OCI-M2 (cell line): ENCODE measurements around the gene ACHE.
"Not testable (repeated sequence)": the region's sequence is repeated elsewhere in the genome, so short reads cannot be mapped to it uniquely, and the experiment has no call there.

Experiments
- DNase-seq: peaks from one replicate; lab custom pipeline; 2025; ENCODE audit not compliant: unreplicated experiment; lab: John Stamatoyannopoulos, UW

The ACHE gene

DNA sequence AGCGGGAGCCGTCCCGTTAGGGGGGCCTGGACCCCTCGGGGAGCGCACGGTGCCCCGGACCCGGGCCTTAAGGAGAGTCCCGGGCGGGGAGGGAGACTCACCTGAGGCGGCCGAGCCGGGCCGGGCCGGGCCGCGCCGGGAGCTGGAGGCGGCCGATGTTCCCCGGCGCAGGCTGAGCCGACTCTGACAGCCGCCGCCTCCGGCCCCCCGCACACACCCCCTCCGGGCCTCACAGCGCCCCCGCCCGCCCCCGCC, at the start of gene ACHE:
TSS of gene ACHE (minus strand) at position 188 of the 255 bp plus-strand sequence. CDS start 1,656 bp downstream, outside the sequence.
- DNase-seq: no peak

DNA sequence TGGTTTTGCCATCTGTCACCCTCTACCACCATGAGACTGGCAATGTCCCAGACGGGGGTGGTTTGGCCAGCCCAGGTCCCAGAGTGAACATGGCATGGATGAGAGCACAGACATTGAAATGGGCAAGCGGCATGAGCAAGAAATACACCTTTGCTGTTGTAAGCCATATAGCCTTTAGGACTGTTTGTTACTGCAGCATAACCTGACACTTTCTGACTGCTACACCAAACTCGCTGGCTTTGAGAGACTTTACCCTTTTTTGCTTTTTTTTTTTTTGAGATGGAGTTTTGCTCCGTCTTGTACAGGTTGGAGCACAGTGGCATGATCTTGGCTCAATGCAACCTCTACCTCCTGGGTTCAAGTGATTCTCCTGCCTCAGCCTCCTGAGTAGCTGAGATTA, 48.5 kb upstream of the ACHE start:
- no peak for DNase-seq

DNA sequence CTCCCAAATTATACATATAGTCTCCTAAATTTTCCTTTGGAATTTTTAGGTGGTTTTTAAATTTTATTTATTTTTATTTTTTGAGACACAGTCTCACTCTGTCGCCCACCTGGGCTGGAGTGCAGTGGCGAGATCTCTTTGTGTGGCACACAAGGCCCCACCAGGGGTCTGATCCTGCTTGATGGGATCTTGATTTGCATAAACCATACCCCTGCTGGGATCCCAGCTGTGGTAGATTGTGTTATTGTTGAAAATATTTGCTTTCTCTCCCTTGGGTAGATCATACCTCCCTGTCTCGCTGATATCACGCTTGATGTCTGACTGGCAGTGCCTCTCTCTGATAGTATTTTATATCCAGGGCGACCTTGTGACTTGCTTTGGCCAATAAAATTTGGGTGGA, 48.0 kb upstream of the ACHE start:
- DNase-seq: no peak

DNA sequence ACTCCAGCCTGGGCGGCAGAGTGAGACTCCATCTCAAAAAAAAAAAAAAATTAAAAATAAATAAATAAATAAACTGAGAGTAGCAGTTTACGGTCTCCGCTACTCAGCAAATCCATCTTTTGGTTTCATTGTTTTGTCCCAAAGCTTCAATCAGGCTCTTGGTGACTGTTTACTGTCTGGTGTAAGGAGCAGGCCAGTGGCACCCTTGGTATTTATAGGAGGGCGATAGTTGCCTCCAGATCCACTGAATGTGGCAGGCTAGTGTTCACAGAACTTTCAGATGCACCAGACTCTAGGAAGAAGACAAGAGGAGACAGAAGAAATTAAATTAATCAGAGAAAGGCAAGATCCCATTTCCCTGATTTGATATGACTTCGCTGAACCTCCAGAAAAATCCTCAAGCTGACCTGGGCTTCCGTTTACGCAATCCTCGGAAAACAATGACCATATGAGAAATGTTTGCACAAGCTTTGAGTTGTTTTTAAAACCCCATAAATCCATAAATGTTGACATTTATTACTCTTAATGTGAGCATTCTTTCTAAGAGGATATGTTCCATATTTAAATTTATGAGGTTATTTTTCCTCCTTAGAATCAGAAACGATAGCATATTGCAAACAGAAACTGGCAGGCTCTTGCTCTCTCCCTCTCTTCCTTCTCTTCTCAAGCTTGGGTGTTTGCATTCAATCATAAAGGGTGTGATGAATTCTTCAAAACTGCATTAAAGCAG, 46.5 kb upstream of the ACHE start:
- no peak for DNase-seq

DNA sequence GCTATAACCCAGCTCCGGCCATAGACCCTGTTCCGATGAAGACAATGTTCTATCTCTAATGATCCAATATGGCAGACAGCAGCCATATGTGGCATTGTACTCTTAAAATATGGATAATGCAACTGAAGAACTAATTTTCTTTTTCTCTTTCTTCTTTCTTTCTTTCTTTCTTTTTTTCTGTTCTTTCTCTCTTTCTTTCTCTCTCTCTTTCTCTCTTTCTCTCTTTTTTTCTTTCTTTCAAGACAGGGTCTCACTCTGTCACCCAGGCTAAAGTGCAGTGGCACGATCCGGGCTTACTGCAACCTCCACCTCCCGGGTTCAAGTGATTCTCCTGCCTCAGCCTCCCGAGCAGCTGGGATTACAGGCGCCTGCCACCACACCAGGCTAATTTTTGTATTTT, 40.5 kb upstream of the ACHE start:
- not testable (repeated sequence) for DNase-seq

DNA sequence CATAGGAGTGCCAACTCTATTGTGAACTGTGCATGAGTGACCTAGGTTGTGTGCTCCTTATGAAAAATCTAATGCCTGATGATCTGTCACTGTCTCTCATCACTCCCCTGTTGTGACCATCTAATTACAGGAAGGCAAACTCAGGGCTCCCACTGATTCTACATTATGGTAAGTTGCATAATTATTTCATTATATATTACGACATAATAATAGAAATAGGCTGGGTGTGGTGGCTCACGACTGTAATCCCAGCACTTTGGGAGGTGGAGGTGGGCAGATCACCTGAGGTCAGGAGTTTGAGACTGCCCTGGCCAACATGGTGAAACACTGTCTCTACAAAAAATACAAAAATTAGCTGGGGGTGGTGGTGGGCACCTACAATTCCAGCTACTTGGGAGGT, 39.7 kb upstream of the ACHE start:
- not testable (repeated sequence) for DNase-seq

DNA sequence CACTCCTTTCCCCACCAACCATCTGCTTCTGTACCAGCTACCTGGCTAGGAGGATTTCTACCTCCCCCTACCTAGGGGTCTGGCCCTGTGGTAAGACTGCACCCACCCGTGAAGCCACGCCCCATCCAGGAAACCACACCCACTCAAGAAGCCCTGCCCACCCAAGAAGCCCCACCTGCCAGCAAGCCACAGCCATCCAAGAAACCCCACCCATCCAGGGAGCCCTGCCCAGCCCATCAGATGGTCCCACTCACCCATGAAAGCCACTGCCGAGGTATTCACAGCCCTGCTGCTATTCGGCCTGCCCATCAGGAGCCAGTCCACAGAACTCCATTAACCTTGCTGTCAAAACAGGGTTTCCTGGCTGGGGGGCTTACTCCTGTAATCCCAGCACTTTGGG, 38.0 kb upstream of the ACHE start:
- no peak for DNase-seq

DNA sequence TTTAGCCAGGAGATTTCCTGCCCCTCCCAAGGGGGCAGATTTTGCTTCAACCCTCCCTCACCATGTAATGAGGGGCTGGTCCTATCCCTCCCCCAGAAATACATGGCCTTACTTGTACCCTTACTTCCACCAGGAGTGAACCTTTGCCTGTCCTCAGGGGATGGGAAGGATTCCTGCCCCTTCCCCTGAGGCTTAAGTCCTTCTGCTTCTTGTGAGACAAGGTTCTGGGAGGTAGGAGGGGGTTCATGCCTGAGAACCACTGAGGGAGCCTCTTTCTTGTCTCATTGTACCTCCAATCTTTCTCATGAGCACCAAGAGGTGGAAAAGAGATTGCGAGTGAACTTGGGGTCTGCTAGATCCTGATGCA, 34.1 kb upstream of the ACHE start:
- DNase-seq: no peak

DNA sequence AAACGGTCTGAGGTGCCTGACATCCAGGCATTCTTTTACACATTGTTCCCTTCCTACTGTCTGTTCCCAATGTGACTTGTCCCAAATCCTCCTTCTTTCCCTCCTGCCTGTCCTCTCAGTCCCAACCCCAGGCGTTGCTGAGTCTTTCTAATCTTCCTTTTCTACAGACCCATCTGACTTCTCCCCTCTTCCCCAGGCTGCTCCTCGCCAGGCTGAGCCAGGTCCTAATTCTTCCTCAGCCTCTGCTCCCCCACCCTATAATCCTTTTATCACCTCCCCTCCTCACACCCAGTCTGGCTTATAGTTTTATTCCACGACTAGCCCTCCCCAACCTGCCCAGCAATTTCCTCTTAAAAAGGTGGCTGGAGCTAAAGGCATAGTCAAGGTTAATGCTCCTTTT, 27.9 kb upstream of the ACHE start:
- DNase-seq: not testable (repeated sequence)

DNA sequence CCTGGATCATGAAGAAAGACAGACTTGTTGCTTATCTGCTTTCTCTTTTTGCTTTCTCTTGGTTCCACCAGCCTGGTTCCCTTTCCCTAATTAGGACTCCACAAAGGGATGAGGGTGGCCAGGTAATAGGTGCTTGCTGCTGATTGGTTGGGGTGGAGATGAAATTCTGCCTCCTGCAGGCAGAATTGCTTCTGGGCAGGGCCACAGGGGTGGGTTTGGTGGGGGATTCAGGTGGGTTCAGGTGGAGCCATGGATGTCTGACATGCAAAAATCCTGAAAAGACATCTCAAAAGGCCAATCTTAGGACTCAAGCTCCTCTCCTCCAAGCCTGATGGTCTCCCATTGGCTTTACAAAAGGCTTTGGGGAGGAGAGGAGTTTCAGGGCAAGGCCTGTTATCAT, 25.4 kb upstream of the ACHE start:
- no peak for DNase-seq

DNA sequence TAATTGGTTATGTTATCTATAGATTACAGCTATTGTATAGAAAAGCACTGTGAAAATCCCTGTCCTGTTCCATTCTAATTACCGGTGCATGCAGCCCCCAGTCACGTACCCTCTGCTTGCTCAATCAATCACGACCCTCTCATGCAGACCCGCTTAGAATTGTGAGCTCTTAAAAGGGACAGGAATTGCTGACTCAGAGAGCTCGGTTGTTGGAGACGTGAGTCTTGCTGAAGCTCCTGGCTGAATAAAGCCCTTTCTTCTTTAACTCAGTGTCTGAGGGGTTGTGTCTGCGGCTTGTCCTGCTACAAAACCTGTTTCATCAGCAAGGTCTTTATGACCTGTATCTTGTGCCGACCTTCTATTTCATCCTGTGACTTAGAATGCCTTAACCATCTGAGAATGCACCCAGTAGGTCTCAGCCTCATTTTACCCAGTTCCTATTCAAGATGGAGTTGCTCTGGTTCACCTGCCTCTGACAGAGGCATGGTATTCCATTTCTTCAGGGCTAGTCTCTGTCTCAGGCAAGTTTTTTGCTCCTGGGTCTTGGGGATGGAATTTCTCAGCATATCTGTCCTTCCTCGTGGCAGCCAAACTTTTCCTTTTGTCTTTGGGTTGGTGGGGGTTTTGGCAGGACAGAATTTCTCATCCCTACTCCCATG, 24.2 kb upstream of the ACHE start:
- not testable (repeated sequence) for DNase-seq

DNA sequence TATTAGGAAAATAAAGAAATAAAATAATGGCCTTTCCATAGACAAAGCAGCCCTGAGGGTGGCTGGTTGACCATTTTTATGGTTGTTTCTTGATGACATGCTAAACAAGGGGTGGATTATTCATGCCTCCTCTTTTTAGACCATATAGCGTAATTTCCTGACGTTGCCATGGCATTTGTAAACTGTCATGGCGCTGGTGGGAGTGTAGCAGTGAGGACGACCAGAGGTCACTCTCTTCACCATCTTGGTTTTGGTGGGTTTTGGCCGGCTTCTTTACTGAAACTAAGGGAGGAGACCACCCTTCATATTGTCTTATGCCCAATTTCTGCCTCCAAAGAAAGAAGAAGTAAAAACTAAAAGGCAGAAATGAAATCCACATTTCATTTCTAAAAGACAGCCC, 23.6 kb upstream of the ACHE start:
- DNase-seq: not testable (repeated sequence)

DNA sequence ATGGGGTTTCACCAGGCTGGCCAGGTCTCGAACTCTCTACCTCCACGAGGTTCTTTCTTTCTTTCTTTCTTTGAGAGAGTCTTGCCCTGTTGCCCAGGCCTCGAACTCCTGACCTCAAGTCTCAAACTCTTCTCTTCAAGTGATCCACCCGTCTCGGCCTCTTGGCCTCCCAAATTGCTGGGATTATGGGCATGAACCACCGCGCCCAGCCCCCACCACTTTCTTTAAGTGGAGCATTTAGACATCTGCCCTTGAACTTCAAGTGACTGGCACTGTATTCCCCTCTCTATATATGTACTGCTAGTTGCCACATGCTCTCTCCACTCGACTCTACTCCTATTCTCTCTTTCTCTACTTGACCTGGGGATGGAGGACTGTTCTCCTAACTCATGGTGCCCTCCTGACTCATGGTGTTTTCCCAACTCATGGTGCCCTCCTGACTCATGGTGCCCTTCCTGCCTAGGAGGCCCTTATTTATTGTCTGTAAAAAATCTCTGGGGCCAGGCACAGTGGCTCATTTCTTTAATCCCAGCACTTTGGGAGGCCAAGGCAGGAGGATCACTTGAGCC, 19.3 kb upstream of the ACHE start:
- DNase-seq: no peak

DNA sequence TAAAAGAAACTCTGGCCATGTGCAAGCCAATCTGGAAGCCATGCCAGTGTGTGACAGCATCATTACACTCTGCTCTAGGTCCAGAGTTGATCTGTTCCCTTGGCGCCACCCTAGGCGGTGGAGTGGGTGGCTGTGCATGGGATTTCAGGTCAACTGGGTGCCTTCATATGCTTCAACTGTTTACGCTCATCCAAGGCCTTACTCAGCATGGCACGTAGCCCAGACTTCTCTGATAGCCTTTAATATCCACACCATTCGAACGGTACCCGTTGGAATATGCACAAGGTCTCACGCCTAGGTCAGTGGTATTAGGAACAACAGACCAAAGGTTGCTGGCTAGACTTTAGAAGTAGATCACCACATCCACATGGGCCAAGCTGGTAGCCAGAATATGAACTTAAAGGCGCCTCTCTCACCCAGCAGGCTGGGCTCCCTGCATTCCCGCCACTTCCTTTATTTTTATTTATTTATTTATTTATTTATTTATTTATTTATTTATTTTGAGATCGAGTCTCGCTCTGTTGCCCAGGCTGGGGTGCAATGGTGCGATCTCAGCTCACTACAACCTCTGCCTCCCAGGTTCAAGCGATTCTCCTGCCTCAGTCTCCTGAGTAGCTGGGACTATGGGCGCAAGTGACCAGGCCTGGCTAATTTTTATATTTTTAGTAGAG, 18.7 kb upstream of the ACHE start:
- no peak for DNase-seq

DNA sequence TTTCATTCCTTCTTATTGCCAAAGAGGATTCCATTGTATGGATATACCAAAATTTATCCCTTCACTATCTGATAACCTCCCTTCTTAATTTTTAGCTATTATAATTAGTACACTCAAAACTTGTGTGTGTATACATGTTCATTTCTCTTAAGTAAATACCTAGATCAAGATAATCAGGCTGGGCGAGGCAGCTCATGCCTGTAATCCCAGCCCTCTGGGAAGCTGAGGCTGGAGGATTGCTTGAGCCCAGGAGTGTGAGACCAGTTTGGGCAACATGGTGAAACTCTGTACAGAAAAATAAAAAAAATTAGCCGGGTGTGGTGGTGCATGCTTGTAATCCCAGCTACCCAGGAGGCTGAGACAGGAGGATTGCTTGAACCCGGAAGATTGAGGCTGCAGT, 15.8 kb upstream of the ACHE start:
- DNase-seq: no peak

DNA sequence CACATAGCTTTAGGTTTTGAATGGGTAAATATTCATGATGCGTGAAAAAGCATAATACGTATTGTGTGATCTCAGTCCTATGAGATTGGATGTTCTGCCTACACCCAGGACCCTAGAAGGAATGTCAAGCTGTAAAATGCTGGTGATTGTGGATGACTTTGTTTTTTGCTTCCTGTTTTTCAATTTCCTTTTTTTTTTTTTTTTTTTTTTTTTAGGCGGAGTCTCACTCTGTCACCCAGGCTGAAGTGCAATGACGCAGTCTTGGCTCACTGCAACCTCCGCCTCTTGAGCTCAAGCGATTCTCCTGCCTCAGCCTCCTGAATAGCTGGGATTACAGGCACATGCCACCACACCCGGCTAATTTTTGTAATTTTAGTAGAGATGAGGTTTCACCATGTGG, 14.8 kb upstream of the ACHE start:
- not testable (repeated sequence) for DNase-seq

DNA sequence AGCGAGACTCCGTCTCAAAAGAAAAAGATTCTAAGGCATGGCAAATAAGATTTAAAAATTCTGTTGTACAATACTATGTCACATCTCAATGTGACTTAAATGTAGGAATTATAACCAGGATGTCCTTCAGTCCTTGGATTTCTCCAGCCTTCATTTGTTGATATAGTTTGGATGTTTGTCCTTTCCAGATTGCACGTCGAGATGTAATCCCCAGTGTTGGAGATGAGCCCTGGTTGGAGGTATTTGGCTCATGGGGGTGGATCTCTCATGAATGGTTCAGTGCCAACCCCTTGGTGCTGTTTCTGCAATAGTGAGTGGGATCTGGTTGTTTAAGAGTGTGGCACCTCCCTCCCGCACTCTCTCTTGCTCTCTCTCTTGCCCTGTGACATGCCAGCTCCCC, 12.8 kb upstream of the ACHE start:
- DNase-seq: no peak

DNA sequence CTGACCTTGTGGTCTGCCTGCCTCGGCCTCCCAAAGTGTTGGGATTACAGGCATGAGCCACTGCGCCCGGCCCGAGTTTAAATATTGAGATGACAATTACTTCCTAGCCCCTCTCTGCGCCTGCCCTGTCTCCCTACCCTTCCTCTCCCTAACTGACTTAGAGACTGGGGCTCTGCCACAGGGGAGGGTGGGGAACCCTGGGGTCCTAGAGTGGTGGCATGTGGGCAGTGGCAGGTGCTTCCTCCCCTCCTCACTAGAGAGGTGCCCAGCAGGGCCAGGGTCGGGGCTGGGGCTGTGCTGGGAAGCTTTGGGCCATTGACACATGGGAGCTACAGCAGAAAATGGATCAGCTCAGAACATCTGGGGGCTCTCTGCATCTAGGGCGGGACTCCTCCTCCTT, 7.0 kb upstream of the ACHE start:
- no peak for DNase-seq

DNA sequence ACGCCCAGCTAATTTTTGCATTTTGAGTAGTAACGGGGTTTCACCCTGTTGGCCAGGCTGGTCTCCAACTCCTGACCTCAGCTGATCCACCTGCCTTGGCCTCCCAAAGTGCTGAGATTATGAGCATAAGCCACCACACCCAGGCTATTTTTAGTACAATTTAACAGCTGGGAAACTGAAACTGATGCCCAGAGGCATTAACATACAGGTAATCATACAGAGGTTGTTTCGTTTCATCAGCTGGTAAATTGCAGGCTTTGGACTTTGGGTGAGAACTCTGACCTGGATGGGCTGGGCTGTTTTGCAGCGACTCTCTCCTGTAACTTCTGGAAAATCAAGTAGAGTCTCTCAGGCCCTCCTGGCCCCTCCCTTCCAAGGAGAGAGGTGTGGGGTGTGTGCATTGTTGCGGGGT, 6.2 kb upstream of the ACHE start:
- DNase-seq: no peak

DNA sequence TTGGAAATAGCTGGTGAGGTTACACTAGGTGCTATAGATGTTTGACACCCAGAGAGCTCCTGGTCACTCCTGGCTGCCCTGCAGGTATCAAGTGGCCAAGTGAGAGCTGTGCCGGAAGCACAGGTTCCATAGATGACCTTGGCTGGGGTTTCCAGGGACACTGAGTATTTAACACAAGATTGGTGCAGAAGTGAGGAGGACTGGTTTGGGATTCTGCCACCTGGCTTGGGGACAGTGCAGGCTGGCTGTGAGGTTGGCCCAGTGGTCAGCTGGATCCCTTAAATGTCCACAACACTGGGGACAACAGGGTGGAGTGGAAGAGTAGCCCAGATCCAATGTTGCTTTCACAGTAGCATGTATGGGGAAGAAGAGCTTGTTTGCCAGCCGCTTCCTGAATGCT, 5.3 kb upstream of the ACHE start:
- DNase-seq: no peak

DNA sequence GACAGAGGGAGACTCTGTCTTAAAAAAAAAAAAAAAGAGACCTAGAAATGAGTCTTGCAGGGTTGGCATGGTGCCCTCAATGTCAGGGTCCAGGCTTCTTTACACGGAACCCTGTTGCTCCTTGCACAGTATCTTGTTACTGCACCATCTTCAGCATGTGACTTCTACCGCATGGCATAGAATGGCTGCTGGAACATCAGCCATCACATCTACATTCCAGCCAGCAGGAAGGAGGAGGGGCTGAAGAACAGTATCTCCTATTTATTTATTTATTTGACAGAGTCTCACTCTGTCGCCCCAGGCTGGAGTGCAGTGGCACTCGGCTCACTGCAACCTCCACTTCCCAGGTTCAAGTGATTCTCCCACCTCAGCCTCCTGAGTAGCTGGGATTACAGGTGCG, 3.7 kb upstream of the ACHE start:
- no peak for DNase-seq

DNA sequence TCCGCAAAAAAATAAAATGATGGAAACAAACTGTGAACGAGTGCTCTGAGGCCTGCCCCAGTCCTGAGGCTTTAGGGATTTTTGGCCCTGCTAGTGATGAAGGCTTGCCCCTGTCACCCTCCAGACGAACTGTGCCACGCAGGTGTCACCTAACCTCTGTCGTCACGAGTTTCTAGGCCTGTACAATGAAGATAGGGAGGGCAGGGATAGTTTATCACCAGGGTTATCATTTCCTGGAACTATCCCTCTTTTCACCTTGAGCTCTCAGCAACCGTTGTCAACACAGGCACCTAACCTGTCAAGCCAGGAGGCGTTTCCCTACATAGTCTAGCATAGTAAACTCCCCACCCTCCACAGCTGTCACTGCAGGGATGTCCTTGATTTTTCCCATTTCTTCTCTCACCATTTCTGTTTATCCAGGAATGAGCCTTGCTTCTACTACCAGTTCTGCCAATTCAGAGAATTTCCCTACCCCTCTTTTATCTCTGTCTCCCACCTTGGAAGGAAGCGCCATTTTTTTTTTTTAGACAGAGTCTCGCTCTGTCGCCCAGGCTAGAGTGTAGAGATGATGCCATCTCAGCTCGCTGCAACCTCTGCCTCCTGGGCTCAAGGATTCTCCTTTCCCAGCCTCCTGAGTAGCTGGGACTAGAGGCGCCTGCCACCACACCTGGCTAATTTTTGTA, 2.2 kb upstream of the ACHE start:
- DNase-seq: no peak
